Suppressor macrophage treated with lipopolysaccharide for 1 hour (primary cell): ENCODE measurements around the gene AHSP.
"Not testable (repeated sequence)": the region's sequence is repeated elsewhere in the genome, so short reads cannot be mapped to it uniquely, and the experiment has no call there.

Experiments
- DNase-seq, 3 donors: peaks; one replicate each; pipeline ENCODE4 v3.0.0-alpha.2; 2020 to 2022

Gene AHSP

DNA sequence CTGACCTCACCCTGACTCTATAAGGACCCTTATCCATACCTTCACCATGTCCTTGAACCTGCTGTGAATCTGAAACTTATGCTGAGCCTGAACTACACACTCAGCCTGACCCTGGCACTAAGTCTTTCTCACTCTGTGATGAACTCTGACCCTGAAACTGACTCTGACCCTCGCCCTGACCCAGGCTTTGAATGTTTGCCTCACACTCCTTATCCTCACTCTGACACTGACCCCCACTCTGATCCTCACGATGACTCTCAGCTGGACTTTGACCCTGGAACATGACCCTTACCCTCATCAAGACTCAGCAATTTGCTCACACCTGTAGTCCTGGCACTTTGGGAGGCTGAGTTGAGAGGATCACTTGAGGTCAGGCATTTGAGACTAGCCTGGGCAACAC lies 4.4 kb downstream of the AHSP start:
- no peak for DNase-seq

DNA sequence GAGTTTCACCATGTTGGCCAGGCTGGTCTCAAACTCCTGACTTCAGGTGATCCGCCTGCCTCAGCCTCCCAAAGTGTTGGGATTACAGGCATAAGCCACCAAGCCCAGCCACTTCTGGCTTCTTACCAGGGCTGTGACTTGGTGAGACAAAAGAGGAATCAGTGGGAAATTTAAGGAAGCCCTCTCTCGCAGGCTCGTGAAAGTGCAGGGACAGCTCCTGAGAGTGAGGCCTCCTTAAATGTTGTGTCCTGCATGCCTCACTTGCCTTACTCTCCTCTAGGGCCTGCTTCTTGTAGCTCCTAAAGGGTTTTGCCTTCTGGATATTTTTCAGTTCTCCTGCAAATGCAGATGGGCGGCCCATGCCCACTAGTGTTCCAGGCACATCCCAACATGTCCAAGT lies 5.2 kb downstream of the AHSP start:
- DNase-seq = peak in 2 of 3 donors; percentile 21 to 24

DNA sequence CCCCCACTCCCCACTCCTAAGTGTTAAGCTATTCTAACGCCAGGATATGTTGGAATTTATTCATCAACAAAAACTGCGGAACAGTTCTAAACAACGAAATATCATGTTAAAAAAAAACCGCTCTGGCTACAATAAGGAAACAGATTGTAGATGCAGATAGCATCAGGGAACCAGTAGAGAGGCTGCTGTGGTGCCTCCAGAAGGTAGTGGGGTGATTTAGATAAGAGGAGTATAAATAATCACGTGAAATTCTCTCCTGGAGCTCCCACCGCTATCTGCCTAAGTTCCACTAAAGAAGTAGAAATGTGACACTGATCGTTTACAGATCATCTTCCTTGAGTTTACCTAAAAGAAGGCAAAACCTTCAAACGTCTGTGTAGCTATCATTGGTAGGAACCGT lies 8.0 kb downstream of the AHSP start:
- peak in 1 of 3 donors; percentile 5 for DNase-seq

DNA sequence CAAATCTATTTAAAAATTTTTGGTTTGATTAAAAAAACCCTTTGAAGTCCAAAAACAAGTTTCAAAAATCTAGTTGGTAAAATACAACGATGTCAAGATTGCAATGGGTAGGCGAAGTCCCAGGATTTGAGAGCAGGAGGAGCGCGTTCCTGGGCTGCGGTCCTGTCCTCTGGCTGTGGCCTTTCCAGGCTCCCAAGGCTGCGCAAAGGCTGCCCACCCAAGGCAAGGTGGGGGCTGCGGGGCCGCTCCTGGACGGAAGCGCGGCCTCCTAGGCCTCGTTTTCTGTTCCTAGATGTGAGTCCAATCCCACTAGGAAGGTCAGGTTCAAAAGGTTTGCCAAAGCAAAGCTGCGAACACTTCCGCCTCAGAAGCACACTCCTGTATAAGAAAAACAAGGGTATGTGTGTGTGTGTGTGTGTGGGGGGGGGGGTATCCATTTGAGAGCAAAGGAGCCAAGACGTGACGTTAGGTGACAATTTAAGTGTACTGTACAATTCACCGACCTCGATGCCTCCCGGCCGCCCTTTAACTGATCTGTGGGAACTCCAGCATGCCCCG lies 9.2 kb downstream of the AHSP start:
- peak in 1 of 3 donors; percentile 13 for DNase-seq

DNA sequence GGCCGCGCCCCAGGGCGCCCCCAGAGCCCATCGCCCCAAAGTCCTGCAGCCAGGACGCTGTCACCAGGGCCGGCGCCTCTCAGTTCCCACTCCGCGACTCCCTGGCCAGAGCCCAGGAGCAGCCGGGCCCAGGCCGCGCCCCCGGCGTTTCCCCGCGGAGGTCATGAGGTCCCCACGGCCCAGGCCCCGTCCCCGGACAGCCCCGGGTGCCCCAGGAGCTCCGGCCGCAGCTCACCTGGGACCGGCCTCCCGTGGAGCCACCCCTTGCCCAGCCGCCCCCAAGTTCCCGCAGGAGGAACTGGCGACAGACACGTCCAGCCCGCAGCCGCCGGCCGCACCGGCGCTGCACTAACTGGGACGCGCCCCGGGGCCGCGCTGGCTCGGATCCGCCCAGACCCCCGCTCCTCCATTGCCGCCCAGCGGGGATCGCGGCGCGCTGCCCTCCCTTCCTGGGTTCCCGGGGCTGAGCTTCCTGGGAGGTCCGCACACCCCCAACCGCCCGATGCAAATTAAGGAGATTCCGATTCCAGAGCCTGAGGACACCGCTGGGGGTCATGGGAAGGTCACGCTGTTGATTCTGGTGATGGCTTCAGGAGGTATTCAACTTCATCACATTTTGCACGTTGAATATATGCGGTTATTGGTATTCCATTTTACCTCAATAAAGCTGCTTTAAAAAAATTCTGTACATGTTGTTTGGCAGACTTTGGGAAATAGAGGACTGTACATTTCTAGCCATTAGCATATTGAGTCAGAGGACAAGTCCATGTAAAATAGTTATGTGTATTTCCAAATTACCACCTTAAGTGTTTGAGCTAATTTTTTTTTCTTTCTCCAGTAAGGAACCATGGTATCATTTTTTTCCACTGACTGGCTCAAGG lies 9.9 kb downstream of the AHSP start:
- DNase-seq = peak; percentile 9 to 21 (median 17)

DNA sequence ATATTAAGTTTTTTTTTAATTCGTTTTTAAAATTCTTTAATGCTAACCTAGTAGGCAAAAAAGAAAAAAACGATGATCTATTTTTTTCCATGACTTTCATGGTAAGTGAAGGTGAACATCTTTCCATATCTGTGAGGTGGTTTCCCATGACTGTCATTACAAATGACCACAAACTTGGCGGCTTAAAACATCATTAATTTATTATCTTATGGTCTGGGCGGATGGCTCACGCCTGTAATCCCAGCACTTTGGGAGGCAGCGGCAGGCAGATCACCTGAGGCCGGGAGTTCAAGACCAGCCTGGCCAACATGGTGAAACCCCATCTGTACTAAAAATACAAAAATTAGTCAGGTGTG lies 10.5 kb downstream of the AHSP start:
- DNase-seq = peak in 1 of 3 donors; percentile 1

DNA sequence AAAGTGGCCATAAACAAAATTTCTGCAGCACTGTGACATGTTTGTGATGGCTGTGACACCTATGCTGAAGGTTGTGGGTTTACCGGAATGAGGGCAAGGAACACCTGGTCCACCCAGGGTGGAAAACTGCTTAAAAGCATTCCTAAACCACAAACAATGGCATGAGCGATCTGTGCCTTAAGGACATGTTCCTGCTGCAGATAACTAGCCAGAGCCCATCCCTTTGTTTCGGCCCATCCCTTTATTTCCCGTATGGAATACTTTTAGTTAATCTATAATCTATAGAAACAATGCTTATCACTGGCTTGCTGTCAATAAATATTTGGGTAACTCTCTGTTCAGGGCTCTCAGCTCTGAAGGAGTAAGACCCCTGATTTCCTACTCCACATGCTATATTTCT lies 12.1 kb downstream of the AHSP start:
- DNase-seq = not testable (repeated sequence)

DNA sequence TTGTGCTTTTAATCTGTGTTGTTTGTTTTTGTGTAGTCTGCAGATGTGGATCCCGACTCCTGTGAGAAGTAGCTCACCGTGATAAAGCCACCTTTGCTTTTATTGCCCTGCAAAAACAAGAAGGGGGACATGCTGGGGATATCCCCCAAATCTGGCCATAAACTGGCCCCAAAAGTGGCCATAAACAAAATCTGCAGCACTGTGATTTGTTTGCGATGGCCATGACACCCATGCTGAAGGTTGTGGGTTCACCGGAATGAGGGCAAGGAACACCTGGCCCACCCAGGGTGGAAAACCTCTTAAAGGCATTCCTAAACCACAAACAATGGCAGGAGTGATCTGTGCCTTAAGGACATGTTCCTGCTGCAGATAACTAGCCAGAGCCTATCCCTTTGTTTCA lies 15.1 kb downstream of the AHSP start:
- DNase-seq = no peak

DNA sequence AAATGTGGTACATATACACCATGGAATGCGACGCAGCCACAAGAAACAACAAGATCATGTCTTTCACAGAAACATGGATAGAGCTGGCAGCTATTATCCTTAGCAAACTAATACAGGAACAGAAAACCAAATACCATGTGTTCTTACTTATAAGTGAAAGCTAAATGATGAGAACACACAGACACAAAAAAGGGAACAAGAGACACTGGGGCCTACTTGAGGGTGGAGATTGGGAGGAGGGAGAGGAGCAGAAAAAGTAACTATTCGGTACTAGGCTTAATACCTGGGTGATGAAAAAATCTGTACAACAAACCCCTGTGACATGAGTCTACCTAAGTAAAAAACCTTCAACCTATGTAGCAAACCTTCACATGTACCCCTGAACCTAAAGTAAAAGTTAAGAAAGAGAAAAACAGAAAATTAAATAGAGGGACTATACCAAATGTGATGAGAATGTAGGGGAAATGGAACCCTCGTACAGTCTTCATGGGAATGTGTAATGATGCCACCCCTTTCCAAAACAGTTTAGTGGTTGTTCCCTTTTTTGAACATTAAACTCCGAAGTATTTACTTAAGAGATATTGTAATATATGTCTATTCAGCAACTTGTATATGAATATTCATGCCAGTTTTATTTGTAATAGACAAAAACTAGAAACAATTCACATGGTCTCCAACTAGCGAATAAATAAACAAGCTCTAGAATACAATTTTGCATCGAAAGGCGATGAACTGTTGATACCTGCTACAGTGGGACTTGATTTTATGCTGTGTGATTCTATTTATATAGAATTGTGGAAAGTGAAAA lies 33.9 kb downstream of the AHSP start:
- DNase-seq = peak in 2 of 3 donors; percentile 3 to 16

DNA sequence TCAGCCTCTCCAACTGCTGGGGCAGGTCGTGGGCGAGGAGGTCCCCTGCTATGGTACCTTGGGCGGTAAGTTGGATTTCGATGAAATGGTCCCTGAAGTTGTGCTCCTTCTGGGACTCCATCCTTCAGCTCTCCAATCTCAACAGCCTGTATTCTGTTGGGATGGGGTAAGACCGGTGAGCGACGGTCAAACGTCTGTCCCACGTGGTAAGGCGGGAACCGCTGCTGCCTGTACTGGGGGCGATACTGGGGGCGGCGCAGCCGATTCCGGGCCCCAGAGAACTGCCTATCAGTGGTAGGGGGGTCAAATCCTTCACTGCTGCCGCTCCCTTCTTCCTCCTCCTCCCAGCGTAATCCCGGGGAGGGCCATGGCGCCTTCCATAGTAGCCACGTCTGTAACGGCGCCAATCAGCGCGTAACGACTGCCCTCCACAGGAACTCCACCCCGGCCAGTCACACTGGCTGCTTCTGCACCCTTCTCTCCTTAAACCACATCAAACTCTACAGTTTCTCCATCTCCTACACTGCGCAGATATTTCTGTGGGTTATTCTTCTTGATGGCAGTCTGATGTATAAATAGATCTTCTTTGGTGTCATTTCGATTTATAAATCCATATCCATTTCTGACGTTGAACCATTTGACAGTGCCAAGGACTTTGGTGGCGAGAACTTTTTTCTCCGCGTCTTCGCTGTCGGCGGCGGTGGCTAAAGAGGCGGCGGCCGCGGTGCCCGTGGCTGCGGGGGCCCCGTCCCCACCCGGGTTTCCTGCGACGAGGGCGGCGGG lies 41.1 kb downstream of the AHSP start:
- peak; percentile 30 to 43 (median 33) for DNase-seq

DNA sequence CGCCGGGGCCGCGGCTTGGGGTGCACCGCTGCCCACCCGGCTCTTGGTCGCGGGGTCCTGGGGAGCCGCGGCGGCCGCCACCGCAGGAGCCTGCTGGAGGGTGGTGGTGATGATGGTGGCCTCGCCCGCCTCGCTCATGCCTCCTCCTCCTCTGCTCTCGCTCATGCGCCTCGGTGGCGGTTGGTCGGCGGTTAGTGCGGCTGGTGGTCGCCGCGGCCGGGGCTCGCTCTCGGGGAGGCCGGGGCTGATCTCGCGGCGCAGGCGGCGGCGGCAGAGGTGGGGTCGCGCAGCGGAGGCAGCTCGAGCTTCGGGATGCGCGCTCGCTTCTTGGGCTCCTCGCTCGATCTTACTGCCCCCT lies 41.6 kb downstream of the AHSP start:
- peak in 2 of 3 donors; percentile 0 to 1 for DNase-seq

DNA sequence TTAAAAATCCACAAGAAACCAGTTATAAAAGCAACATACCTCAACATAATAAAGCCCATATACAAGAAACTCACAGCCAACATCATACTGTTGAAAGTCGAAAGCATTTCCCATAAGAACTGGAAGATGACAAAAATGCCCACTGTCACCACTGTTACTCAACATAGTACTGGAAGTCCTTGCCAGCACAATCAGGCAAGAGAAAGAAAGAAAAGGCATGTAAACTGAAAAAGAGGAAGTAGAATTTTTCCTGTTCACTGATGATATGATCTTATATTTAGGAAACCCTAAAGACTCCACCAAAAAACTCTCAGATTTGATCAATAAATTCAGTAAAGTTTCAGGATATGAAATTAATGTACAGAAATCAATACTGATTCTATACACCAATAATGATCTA lies 45.1 kb downstream of the AHSP start:
- DNase-seq = peak in 2 of 3 donors; percentile 12 to 32

DNA sequence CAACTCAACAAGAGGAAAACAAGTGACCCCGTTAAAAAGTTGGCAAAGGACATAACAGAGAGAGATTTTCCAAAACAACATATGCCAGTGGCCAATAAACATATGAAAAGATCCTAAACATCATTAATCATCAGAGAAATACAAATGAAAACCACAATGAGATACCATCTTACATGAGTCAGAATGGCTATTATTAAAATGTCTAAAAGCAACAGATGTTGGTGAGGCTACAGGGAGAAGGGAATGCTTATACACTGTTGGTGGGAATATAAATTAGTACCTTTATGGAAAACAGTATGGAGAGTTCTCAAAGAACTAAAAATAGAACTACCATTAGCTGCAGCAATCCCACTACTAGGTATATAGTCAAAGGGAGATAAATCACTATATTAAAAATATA lies 46.5 kb downstream of the AHSP start:
- DNase-seq = not testable (repeated sequence)

DNA sequence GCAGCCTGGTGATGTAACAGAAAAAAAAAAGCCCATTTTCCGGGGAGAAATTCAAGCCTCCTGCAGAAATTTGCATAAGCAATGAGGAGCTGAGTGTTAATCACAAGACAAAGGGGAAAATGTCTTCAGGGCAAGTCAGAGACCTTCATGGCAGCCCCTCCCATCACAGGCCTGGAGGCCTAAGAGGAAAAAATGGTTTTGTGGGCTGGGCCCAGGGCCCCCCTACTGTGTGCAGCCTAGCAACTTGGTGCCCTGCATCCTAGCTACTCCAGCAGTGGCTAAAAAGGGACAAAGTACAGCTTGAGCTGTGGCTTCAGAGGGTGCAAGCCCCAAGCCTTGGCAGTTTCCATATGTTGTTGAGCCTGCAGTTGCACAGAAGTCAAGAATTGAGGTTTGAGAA lies 49.7 kb downstream of the AHSP start:
- no peak for DNase-seq
